Activated naive CD8-positive, alpha-beta T cell treated with anti-CD3 and anti-CD28 coated beads, Interleukin-2, amount 10 ng/mL, durations not matched to agents 7 days and 5 days (primary cell): ENCODE measurements around the gene DNM3. TPM values are rescaled to one million over a fixed set of nuclear protein-coding genes. Genes with fewer than 3 reads are reported as not detected.

Experiments used
- ATAC-seq: fragments of 150-1000 bp; cut with Tn5 transposase; one replicate; pipeline ENCODE4 v1.10.0; 2021; ENCODE audit warnings: low read depth, moderate library complexity
- POLR2A ChIA-PET: fragments of 350-600 bp; sonication (Branson Sonifier 250); formaldehyde crosslinking; loops from one replicate; lab custom pipeline; 2021; ENCODE audit warnings: antibody characterized with exemption; lab: Charles Lee
- DNase-seq: peaks from one replicate; pipeline ENCODE4 v3.0.0; 2021
- H3K27ac Mint-ChIP-seq: one replicate; pipeline ENCODE4 v1.8.0; 2022; ENCODE audit warnings: mild to moderate bottlenecking, mixed read lengths
- H3K27me3 Mint-ChIP-seq: one replicate; pipeline ENCODE4 v1.8.0; 2022; ENCODE audit warnings: mild to moderate bottlenecking, moderate library complexity, mixed read lengths
- H3K36me3 Mint-ChIP-seq: one replicate; pipeline ENCODE4 v1.8.0; 2021; ENCODE audit warnings: mild to moderate bottlenecking, mixed read lengths
- H3K4me1 Mint-ChIP-seq: one replicate; pipeline ENCODE4 v1.8.0; 2021; ENCODE audit warnings: mixed read lengths
- H3K4me3 Mint-ChIP-seq: one replicate; pipeline ENCODE4 v1.8.0; 2022; ENCODE audit warnings: mild to moderate bottlenecking, moderate library complexity, mixed read lengths
- H3K9me3 Mint-ChIP-seq: one replicate; pipeline ENCODE4 v1.8.0; 2021; ENCODE audit warnings: mixed read lengths
- total RNA-seq, 2 experiments: library from RNA; stranded (reverse); gene quantifications; one replicate each; pipeline ENCODE4 v1.2.3, GENCODE V29; 2021

Gene DNM3
- total RNA-seq, 2 experiments from 2014 or later: 2.0 to 2.4 TPM

DNA sequence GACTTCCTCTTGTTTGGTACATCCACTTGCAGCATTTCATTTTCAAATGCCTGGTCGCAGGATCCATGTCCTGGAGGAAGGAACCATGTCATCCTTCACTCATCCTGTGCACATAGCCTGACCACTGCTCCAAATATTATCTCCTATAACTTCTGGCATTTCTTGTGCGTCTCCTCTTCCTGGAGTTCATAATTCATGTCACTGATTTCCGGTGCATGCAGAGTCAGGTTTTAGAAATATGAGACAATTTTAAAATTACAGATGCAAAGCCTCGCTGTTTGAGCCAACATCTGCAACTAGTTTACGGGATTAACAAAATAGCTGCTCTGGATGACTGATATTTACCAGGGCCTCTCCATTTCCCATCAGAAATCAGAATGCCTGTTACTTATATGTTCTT lies 268.1 kb downstream of the DNM3 start:
- H3K27ac Mint-ChIP-seq: no peak overlapping the region
- ATAC-seq: no peak
- H3K4me1 Mint-ChIP-seq: no peaks in the 10 kb centered on the region
- H3K4me3 Mint-ChIP-seq: no peak overlapping the region
- POLR2A ChIA-PET: no interaction called here
- peaks cover 17% of the 10 kb centered on the region for H3K27me3 Mint-ChIP-seq
- DNase-seq: no peak
- H3K9me3 Mint-ChIP-seq: no peaks in the 10 kb centered on the region
- no peaks in the 10 kb centered on the region for H3K36me3 Mint-ChIP-seq

DNA sequence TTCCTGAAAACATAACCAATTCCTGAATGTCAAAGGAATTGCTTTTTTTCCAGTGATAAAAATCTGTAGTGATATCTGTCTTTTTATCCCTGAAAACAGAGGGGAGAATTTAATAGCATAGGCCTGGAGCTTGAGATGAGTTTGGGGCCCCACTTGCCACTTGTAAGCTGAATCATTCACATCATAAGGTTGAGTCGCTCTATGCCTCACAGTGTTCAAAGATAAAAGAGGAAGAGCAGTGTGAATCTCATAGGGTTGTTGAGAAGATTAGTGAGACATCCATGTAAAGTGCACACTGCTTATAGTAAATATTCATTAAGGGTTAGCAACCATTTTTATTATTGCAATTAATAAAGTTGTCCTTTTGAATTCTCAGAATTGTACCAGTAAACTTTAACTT lies 271.3 kb downstream of the DNM3 start:
- Mint-ChIP-seq H3K27ac (no peak overlapping the region), H3K4me3 (no peak overlapping the region), H3K36me3 (peaks cover 3% of the 10 kb centered on the region), H3K27me3 (peaks cover 15% of the 10 kb centered on the region), H3K4me1 (peaks cover 8% of the 10 kb centered on the region), H3K9me3 (no peaks in the 10 kb centered on the region)
- POLR2A ChIA-PET: no interaction called here
- DNase-seq (no peak), ATAC-seq (no peak)

DNA sequence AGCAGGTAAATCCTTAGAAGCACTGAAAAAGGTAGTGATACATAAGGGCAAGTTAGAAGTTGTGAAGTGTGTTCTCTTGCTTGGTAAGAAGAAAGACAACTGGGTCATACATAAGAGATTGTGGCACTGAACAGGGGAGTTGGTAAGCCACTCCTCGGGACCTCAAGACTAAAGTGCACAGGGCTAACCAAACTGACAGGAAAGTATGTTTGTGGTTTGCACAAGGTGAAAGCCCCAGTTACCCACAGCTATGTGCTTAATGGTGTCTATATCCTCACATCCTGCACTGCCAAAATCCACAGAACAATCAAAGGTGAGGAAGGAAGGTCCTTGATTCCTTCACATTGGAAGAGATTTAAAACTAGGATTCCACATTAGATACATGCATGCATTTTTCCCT lies 276.5 kb downstream of the DNM3 start:
- H3K27ac Mint-ChIP-seq: peak overlapping the region; percentile 76
- peaks cover 22% of the 10 kb centered on the region for H3K4me1 Mint-ChIP-seq
- POLR2A ChIA-PET: interaction anchor here (0.9 to 1.3 kb wide), 3 partner anchors 63 to 277 kb away, joined by 3 to 4 read pairs (median 4); no protein-coding TSS in a partner anchor
- peak; percentile 99 for ATAC-seq
- H3K36me3 Mint-ChIP-seq: peaks cover 8% of the 10 kb centered on the region
- peak overlapping the region; percentile 54 for H3K4me3 Mint-ChIP-seq
- H3K9me3 Mint-ChIP-seq: peaks cover 3% of the 10 kb centered on the region
- peak; percentile 33 for DNase-seq
- no peaks in the 10 kb centered on the region for H3K27me3 Mint-ChIP-seq

DNA sequence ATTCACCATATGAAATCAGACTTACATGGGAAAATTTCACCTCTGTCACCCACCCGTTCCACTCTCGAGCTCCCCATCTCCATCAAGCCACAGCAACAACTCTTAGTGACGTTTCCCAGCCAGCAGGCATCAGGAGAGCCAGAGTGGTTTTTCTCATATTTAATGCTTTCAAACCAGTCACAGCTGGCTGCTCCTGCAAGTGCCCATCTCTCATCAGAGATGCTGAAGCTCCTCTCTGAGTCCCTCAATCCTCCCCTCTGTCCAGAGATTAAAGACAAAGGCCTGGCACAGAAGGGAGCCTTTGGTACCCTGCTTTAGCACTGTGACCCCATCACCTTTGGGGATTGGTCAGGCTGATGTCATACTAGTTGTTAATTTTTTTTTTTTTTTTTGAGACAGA lies 277.3 kb downstream of the DNM3 start:
- DNase-seq: no peak
- peak overlapping the region; percentile 13 for H3K4me3 Mint-ChIP-seq
- H3K36me3 Mint-ChIP-seq: peaks cover 8% of the 10 kb centered on the region
- H3K9me3 Mint-ChIP-seq: peaks cover 3% of the 10 kb centered on the region
- no peak overlapping the region for H3K27ac Mint-ChIP-seq
- POLR2A ChIA-PET: interaction anchor here (0.7 to 1.3 kb wide), 3 partner anchors 62 to 262 kb away, joined by 3 to 4 read pairs (median 4); no protein-coding TSS in a partner anchor
- no peak for ATAC-seq
- no peaks in the 10 kb centered on the region for H3K27me3 Mint-ChIP-seq
- H3K4me1 Mint-ChIP-seq: peaks cover 22% of the 10 kb centered on the region

DNA sequence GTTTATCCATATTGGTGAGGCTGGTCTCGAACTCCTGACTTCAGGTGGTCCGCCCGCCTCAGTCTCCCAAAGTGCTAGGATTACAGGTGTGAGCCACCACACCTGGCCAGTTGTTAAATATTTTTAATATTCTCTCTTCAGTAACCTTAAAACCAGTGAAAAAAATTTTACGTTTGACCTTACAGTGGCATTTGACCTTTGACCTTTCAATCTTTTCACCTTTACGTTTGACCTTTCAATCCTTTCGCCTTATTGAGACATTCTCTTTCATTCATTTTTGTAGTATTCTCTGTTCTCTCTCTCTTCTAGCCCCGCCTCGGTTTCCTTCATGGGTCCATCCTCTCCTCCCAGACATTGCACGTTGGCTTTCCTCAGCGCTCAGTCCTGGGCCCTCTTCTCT lies 277.9 kb downstream of the DNM3 start:
- Mint-ChIP-seq H3K27ac (no peak overlapping the region), H3K4me1 (peaks cover 22% of the 10 kb centered on the region), H3K4me3 (peak overlapping the region; percentile 7), H3K27me3 (no peaks in the 10 kb centered on the region), H3K9me3 (peaks cover 3% of the 10 kb centered on the region), H3K36me3 (peaks cover 8% of the 10 kb centered on the region)
- no peak for DNase-seq
- POLR2A ChIA-PET: no interaction called here
- no peak for ATAC-seq

DNA sequence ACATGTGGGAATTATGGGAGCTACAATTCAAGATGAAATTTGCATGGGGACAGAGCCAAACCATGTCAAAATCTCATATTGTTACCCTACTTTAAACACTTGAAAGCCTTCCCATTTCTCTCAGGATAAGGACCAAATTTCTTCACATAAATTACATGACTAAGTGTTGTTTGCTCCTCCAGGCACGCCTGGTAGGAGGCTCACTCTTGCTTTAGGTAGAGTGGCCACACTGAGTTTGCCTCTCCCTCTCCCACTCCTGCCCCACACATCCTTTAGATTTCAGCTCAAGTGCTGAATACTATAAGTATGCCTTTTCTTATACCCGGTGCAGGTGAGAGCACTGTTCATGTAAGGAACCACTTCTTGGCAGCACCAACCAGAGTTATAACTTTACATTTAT lies 279.1 kb downstream of the DNM3 start:
- POLR2A ChIA-PET: no interaction called here
- ATAC-seq: no peak
- H3K4me1 Mint-ChIP-seq: peaks cover 22% of the 10 kb centered on the region
- peaks cover 3% of the 10 kb centered on the region for H3K9me3 Mint-ChIP-seq
- no peak overlapping the region for H3K27ac Mint-ChIP-seq
- no peak overlapping the region for H3K4me3 Mint-ChIP-seq
- H3K27me3 Mint-ChIP-seq: no peaks in the 10 kb centered on the region
- no peak for DNase-seq
- peaks cover 9% of the 10 kb centered on the region for H3K36me3 Mint-ChIP-seq

DNA sequence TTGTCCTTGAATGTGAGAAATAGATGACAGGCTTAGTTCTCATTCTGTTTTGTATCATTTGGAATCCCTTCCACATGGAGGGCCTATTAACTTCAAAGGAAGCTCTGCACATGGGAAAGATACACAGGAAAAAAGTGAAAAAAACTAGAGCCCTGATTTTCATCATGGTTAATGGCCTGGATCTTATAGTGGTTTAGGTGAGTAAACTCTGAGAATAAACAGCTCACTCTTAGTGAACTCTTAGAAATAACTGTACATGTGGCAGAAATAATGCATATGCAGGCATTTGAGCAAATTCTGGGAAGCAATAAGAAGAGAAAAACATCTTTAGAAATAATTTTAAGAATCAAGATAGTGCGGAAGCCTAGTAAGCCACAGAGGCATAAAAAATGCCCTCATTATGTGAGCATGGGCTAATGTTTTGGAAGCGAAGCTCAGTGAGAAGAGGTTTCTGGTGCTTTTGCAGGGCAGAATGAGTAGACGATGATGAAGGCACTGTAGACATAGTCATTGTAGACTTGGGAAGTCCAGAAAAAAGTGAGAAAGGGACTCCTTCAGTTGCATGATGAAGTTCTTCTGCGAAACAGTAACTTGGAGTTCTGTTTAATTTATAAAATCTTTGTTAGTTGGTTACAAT lies 279.9 kb downstream of the DNM3 start:
- peaks cover 11% of the 10 kb centered on the region for H3K36me3 Mint-ChIP-seq
- no peak overlapping the region for H3K27ac Mint-ChIP-seq
- ATAC-seq (no peak), DNase-seq (no peak)
- peaks cover 3% of the 10 kb centered on the region for H3K9me3 Mint-ChIP-seq
- H3K27me3 Mint-ChIP-seq: no peaks in the 10 kb centered on the region
- H3K4me3 Mint-ChIP-seq: no peak overlapping the region
- POLR2A ChIA-PET: no interaction called here
- peaks cover 23% of the 10 kb centered on the region for H3K4me1 Mint-ChIP-seq

DNA sequence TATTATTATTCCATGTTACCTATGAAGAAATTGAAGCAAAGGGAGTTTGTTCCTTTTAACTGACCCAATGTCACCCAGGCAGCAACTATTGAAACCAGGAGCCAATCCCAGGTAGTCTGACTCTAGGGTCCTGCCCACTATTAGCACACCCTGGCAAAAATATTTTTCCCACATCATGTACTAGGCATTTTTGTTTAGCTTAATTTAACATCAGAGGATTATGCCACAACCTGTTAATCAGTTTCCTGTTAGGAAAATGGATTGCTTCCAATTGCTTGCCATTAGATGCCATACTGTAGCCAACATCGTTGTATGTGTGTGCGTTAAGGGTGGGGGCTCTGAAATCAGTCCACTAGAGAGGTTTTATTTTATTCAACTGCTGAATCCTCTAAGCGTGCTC lies 281.1 kb downstream of the DNM3 start:
- DNase-seq (no peak), ATAC-seq (no peak)
- H3K36me3 Mint-ChIP-seq: peaks cover 10% of the 10 kb centered on the region

DNA sequence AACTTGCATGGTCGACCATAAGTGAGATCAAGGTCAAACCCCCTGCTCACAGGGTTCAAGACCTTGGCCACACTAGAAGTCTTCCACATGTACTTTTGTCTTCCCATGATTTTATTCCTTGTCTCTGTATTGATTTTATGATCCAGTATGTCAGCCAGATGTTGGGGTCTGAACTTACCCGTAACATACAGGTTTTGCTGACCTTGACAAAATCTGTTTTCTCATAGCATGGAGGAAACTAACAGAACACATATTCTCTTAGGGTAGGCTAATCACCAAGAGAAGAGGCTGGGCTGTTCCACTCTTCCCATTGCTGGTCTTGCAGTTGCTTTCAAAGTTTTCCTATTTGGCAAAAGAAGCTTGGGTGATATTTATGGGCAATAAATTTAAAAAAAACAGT lies 284.0 kb downstream of the DNM3 start:
- POLR2A ChIA-PET: no interaction called here
- H3K27ac Mint-ChIP-seq: no peak overlapping the region
- no peak overlapping the region for H3K4me3 Mint-ChIP-seq
- no peak for ATAC-seq
- no peaks in the 10 kb centered on the region for H3K27me3 Mint-ChIP-seq
- H3K36me3 Mint-ChIP-seq: peaks cover 6% of the 10 kb centered on the region
- H3K4me1 Mint-ChIP-seq: peaks cover 2% of the 10 kb centered on the region
- peaks cover 8% of the 10 kb centered on the region for H3K9me3 Mint-ChIP-seq
- DNase-seq: no peak

More for the DNA sequence above, 281.1 kb downstream of the DNM3 start:
- Mint-ChIP-seq H3K27ac (no peak overlapping the region), H3K4me1 (peaks cover 18% of the 10 kb centered on the region), H3K4me3 (no peak overlapping the region), H3K9me3 (peaks cover 6% of the 10 kb centered on the region), H3K27me3 (no peaks in the 10 kb centered on the region)
- POLR2A ChIA-PET: no interaction called here

DNA sequence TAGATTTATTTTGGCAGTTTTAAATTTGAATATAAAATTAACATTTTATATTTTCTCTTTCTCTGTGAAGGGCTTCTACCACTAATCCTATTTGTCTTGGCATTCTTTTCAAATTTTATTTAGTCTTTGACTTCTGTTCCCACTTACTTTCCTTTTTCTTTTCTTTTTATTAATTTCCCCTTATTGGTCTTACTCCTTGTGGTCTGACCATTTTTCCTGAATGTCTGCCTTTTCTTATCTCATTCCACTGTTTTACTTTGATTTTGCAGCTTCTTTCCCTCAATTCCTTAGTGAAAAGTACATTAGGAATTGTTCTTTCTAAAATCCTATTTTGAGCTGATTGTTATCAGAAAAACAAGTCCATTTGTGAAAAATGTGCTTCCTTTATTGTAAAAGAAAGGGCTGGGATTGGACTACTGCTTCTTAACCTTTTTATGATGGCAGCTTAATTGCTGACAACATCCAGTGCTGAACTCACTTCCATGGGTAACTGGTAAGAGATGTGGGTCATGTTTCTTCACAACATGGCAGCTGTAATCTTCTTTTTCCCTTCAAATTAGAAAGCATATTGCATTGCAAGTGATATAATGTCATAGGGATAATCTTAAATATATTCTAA lies 284.6 kb downstream of the DNM3 start:
- ATAC-seq: no peak
- Mint-ChIP-seq H3K27me3 (no peaks in the 10 kb centered on the region), H3K4me1 (peaks cover 2% of the 10 kb centered on the region), H3K27ac (no peak overlapping the region), H3K4me3 (no peak overlapping the region), H3K36me3 (peaks cover 6% of the 10 kb centered on the region), H3K9me3 (peaks cover 8% of the 10 kb centered on the region)
- POLR2A ChIA-PET: interaction anchor here (0.5 kb wide), 1 partner anchor 144 kb away, joined by 3 read pairs; no protein-coding TSS in a partner anchor
- DNase-seq: no peak

DNA sequence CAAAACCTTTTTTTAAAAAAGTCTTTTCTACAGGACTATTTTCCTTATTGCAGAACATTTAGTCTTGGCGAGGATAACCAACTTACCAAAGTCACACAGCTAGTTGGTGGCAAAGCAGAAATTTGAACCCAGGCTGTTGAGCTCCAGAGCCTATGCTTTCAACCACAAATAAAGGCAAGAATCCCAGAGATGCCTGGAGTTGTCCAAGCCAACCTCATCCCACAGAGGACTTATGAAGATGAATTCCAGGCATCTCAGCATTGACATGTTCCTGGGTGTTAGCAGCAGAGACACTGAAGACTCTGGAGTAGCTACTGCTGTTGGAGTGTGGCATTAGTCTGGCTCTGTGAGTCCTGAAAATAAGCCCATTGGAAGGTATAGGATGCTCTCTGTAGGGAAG lies 291.5 kb downstream of the DNM3 start:
- ATAC-seq (no peak), DNase-seq (no peak)
- Mint-ChIP-seq H3K27me3 (no peaks in the 10 kb centered on the region), H3K27ac (no peak overlapping the region), H3K4me3 (no peak overlapping the region), H3K9me3 (peaks cover 5% of the 10 kb centered on the region), H3K4me1 (peaks cover 4% of the 10 kb centered on the region), H3K36me3 (peaks cover 4% of the 10 kb centered on the region)
- POLR2A ChIA-PET: no interaction called here

DNA sequence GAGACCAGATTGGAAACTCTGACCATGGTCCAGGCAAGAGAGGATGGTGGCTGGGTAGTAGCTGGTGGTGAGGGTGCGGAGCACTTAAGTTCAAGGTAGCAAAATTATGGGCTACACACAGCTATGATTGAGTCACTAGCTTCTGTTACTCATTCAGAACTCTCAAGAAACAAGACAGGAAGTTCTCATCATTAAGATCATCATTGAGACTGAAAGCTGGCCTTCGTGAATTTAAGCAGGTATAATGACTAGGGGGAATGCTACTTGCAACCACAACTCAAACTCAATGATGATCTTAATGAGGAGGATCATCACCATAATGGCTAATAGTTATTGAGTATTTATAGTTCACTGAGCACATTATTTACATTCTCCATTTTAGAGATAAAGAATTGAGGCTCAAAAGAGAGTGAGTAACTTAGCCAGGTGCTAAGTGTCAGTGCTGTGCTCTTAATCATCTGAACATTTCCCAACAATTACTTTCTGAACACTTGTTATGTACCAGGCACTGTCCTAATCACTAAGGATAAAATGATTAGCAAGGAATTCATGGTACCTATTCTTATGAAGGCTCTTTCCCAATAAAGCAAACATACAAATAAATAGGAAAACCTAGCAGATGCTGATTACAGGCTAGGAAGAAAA lies 292.9 kb downstream of the DNM3 start:
- POLR2A ChIA-PET: no interaction called here
- peak overlapping the region; percentile 6 for H3K27ac Mint-ChIP-seq
- H3K4me1 Mint-ChIP-seq: peaks cover 4% of the 10 kb centered on the region
- DNase-seq (no peak), ATAC-seq (no peak)
- H3K27me3 Mint-ChIP-seq: no peaks in the 10 kb centered on the region
- H3K4me3 Mint-ChIP-seq: no peak overlapping the region
- H3K9me3 Mint-ChIP-seq: peaks cover 3% of the 10 kb centered on the region
- peaks cover 4% of the 10 kb centered on the region for H3K36me3 Mint-ChIP-seq

DNA sequence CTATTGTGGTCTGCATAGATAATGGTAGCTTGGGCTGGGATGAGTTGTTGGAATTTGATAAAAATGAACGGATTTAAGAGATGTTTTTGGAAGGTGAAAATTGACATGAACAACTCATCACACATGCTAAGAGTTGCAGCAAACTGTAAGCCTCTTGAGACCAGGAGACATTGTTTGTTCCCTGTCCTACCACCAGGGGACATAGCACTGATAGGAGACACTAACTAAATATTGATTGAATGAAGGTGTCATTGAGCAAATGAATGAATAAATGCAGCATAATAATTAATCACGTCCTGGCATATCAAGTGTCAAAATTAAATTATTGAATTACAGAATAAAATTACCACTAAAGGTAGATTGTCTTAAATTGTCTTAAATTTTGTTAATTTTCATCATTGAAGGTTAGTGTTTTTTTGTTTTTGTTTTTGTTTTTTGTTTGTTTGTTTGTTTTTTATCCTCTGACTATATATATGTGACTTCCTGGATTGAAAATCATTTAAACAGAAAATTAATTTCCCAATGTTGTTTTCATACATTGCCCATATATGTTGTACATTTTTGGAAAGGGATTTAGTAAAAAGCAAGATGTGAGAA lies 293.9 kb downstream of the DNM3 start:
- no peak for ATAC-seq

More for the DNA sequence above, 293.9 kb downstream of the DNM3 start:
- Mint-ChIP-seq H3K27ac (no peak overlapping the region), H3K9me3 (no peaks in the 10 kb centered on the region), H3K27me3 (no peaks in the 10 kb centered on the region), H3K36me3 (peaks cover 2% of the 10 kb centered on the region), H3K4me3 (no peak overlapping the region), H3K4me1 (peaks cover 4% of the 10 kb centered on the region)
- DNase-seq: no peak
- POLR2A ChIA-PET: no interaction called here
